ENCODE data around the gene TRIM43B. TPM values are rescaled to one million over a fixed set of nuclear protein-coding genes. Genes with fewer than 3 reads are reported as not detected.
"Not testable (repeated sequence)": the region's sequence is repeated elsewhere in the genome, so short reads cannot be mapped to it uniquely, and the experiment has no call there.

Gene TRIM43B
- total RNA-seq, result not detected
- long read RNA-seq, result 0 reads

- H3K9me3 ChIP-seq (replicated peaks); DNase-seq; H3K27me3 ChIP-seq (ENCODE audit: low read depth): not testable (repeated sequence)
Observed at GRCh38 chr2:95484654-95485053, at the start of gene TRIM43B. Gene TRIM43B, minus strand, starts transcription at chr2:95484754. Its CDS starts 2,040 bp downstream, at chr2:95482714.

GRCh38 chr2:95531254-95531771 is 46.8 kb upstream of the TRIM43B start:
- TF ChIP-seq CTCF (IDR thresholded peaks at IDR 0.05; ENCODE audit: borderline replicate concordance), result no peak
- H3K9me3 ChIP-seq (replicated peaks), result no peaks in the 10 kb centered on the region
- H3K4me1 ChIP-seq, result peaks cover 27% of the 10 kb centered on the region
- peaks cover 24% of the 10 kb centered on the region for H3K36me3 ChIP-seq
- no peak overlapping the region for H3K4me3 ChIP-seq
- no peaks in the 10 kb centered on the region for H3K27me3 ChIP-seq (ENCODE audit: low read depth)
- no peak overlapping the region for H3K27ac ChIP-seq (replicated peaks)
- intact Hi-C loops (cut with micrococcal nuclease), result no loop called here
- no peak for DNase-seq

More at GRCh38 chr2:95484654-95485053, at the start of gene TRIM43B:
- intact Hi-C loops (cut with micrococcal nuclease); H3K4me3 ChIP-seq; H3K4me1 ChIP-seq; H3K27ac ChIP-seq (replicated peaks); H3K36me3 ChIP-seq: not testable (repeated sequence)

GRCh38 chr2:95530734-95531133 is 46.2 kb upstream of the TRIM43B start:
- no peaks in the 10 kb centered on the region for H3K27me3 ChIP-seq (ENCODE audit: low read depth)
- no peaks in the 10 kb centered on the region for H3K9me3 ChIP-seq (replicated peaks)
- H3K4me3 ChIP-seq, result no peak overlapping the region
- intact Hi-C loops (cut with micrococcal nuclease), result no loop called here
- no peak for TF ChIP-seq CTCF (IDR thresholded peaks at IDR 0.05; ENCODE audit: borderline replicate concordance)
- H3K27ac ChIP-seq (replicated peaks), result no peak overlapping the region
- DNase-seq, result no peak
- H3K36me3 ChIP-seq, result peaks cover 24% of the 10 kb centered on the region
- peaks cover 33% of the 10 kb centered on the region for H3K4me1 ChIP-seq

- Histone ChIP-seq H3K27ac (replicated peaks) (peak overlapping the region; percentile 91), H3K27me3 (ENCODE audit: low read depth) (no peaks in the 10 kb centered on the region), H3K4me3 (peak overlapping the region; percentile 87), H3K4me1 (peaks cover 40% of the 10 kb centered on the region), H3K36me3 (peaks cover 24% of the 10 kb centered on the region), H3K9me3 (replicated peaks) (no peaks in the 10 kb centered on the region)
- DNase-seq, result peak; percentile 75
- intact Hi-C loops (cut with micrococcal nuclease), result no loop called here
- peak; percentile 49 for TF ChIP-seq CTCF (IDR thresholded peaks at IDR 0.05; ENCODE audit: borderline replicate concordance)
Observed at GRCh38 chr2:95526360-95527341, 42.1 kb upstream of the TRIM43B start.

- no peak for TF ChIP-seq CTCF (IDR thresholded peaks at IDR 0.05; ENCODE audit: borderline replicate concordance)
- H3K27me3 ChIP-seq (ENCODE audit: low read depth), result no peaks in the 10 kb centered on the region
- H3K9me3 ChIP-seq (replicated peaks), result no peaks in the 10 kb centered on the region
- peak; percentile 36 for DNase-seq
- H3K36me3 ChIP-seq, result peaks cover 14% of the 10 kb centered on the region
- H3K27ac ChIP-seq (replicated peaks), result peak overlapping the region; percentile 91
- H3K4me1 ChIP-seq, result peaks cover 40% of the 10 kb centered on the region
- H3K4me3 ChIP-seq, result peak overlapping the region; percentile 87
- intact Hi-C loops (cut with micrococcal nuclease), result no loop called here
Observed at GRCh38 chr2:95525294-95526035, 40.9 kb upstream of the TRIM43B start.

Measured in left ventricle myocardium inferior (tissue), 1 donor.